GM23338 (cell line): ENCODE data around the gene RNU1-3. TPM values are rescaled to one million over a fixed set of nuclear protein-coding genes. Genes with fewer than 3 reads are reported as not detected.
A peak's percentile ranks its signal among the peaks of the same experiment; 100 is the strongest.
"Not testable (repeated sequence)": the region's sequence is repeated elsewhere in the genome, so short reads cannot be mapped to it uniquely, and the experiment has no call there.

Source experiments
- ATAC-seq: fragments of 200-7000 bp; cut with Tn5 transposase; 3 replicates; pipeline ENCODE4 v1.9.1; 2020
- DNase-seq: peaks from one replicate; pipeline ENCODE4 v3.0.0-alpha.2; 2015; ENCODE audit warnings: low spot score
- H2AFZ ChIP-seq: fragments of 200-600 bp; sonication (generic); 2 replicates; pipeline ENCODE4 v1.8.0; 2016; ENCODE audit warnings: antibody characterized with exemption, mild to moderate bottlenecking, moderate library complexity
- H3F3A ChIP-seq: fragments of 200-600 bp; sonication (generic); replicated peaks from 2 replicates; pipeline ENCODE4 v1.8.0; 2017; ENCODE audit warnings: antibody characterized with exemption, mixed run types, low read depth
- H3K27ac ChIP-seq: fragments of 200-600 bp; sonication (generic); 2 replicates; pipeline ENCODE4 v1.6.1; 2016; ENCODE audit warnings: low read depth
- H3K27me3 ChIP-seq: fragments of 200-600 bp; sonication (generic); 2 replicates; pipeline ENCODE4 v1.8.0; 2016; ENCODE audit warnings: mild to moderate bottlenecking, mixed run types, moderate library complexity; ENCODE audit not compliant: insufficient read depth
- H3K36me3 ChIP-seq: fragments of 200-600 bp; sonication (generic); 2 replicates; pipeline ENCODE4 v1.8.0; 2016; ENCODE audit warnings: mild to moderate bottlenecking; ENCODE audit not compliant: insufficient read depth
- H3K4me1 ChIP-seq: fragments of 200-600 bp; sonication (generic); 2 replicates; pipeline ENCODE4 v1.8.0; 2016; ENCODE audit warnings: mild to moderate bottlenecking, moderate library complexity; ENCODE audit not compliant: insufficient read depth
- H3K4me2 ChIP-seq: fragments of 200-600 bp; sonication (generic); 2 replicates; pipeline ENCODE4 v1.7.1; 2017; ENCODE audit warnings: mixed run types
- H3K4me3 ChIP-seq: fragments of 200-600 bp; sonication (generic); 2 replicates; pipeline ENCODE4 v1.6.1; 2016; ENCODE audit warnings: mixed run types
- H3K79me2 ChIP-seq: fragments of 200-600 bp; sonication (generic); replicated peaks from 2 replicates; pipeline ENCODE4 v1.8.0; 2017; ENCODE audit warnings: mild to moderate bottlenecking; ENCODE audit not compliant: insufficient read depth
- H3K9me2 ChIP-seq: fragments of 200-600 bp; sonication (generic); 2 replicates; pipeline ENCODE4 v1.8.0; 2017; ENCODE audit not compliant: insufficient read depth
- H4K20me1 ChIP-seq: fragments of 200-600 bp; sonication (generic); replicated peaks from 2 replicates; pipeline ENCODE4 v1.8.0; 2017; ENCODE audit warnings: mild to moderate bottlenecking; ENCODE audit not compliant: insufficient read depth
- H3K27ac Mint-ChIP-seq: 2 replicates; pipeline ENCODE4 v1.8.0; 2020; ENCODE audit warnings: inconsistent platforms, mild to moderate bottlenecking, moderate library complexity, mixed read lengths
- H3K27me3 Mint-ChIP-seq: 3 replicates; pipeline ENCODE4 v1.8.0; 2022; ENCODE audit warnings: low read depth, mild to moderate bottlenecking, moderate library complexity, mixed read lengths, inconsistent platforms; ENCODE audit not compliant: insufficient read depth, poor library complexity
- H3K36me3 Mint-ChIP-seq: 3 replicates; pipeline ENCODE4 v1.8.0; 2021; ENCODE audit warnings: low read depth, mild to moderate bottlenecking, inconsistent platforms, moderate library complexity, mixed read lengths
- H3K4me1 Mint-ChIP-seq: 3 replicates; pipeline ENCODE4 v1.8.0; 2020; ENCODE audit warnings: mild to moderate bottlenecking, inconsistent platforms, mixed read lengths
- H3K4me3 Mint-ChIP-seq: 3 replicates; pipeline ENCODE4 v1.8.0; 2021; ENCODE audit warnings: moderate library complexity, mild to moderate bottlenecking, inconsistent platforms, mixed read lengths
- H3K9me3 Mint-ChIP-seq: 3 replicates; pipeline ENCODE4 v1.8.0; 2020; ENCODE audit warnings: moderate library complexity, mild to moderate bottlenecking, inconsistent platforms, mixed read lengths
- EZH2 ChIP-seq: fragments of 200-600 bp; sonication (generic); IDR thresholded peaks from one replicate; pipeline ENCODE4 v1.8.0; 2017; ENCODE audit warnings: antibody characterized with exemption, mild to moderate bottlenecking, low read depth; ENCODE audit not compliant: unreplicated experiment
- polyA plus RNA-seq: library from polyadenylated mRNA; unstranded; fragments of >200 nt; fragmentation: Nextera tagmentation; extraction: Ambion mirVana; gene quantifications from 2 replicates; pipeline ENCODE4 v1.2.1, GENCODE V29; 2016
- total RNA-seq: library from RNA; depleted of rRNA; stranded (reverse); fragments of >200 nt; shearing (Covaris generic); gene quantifications from 2 replicates; pipeline ENCODE4 v1.2.3, GENCODE V29; 2014
- TF ChIP-seq, protein P1 (sequence below), 2 experiments: fragments of 200-600 bp in 1 of 2; sonication (generic) in 1 of 2; conservative IDR thresholded peaks; 2 replicates each; pipeline versions ENCODE4 v1.5.1 to v1.6.1; 2016 to 2017; ENCODE audit warnings: antibody characterized with exemption in 2 of 2, low read depth in 2 of 2, mild to moderate bottlenecking in 2 of 2, moderate library complexity in 1 of 2

RNU1-3 gene
- total and polyA plus RNA-seq, 2 experiments from 2014 or later, result not detected

DNA sequence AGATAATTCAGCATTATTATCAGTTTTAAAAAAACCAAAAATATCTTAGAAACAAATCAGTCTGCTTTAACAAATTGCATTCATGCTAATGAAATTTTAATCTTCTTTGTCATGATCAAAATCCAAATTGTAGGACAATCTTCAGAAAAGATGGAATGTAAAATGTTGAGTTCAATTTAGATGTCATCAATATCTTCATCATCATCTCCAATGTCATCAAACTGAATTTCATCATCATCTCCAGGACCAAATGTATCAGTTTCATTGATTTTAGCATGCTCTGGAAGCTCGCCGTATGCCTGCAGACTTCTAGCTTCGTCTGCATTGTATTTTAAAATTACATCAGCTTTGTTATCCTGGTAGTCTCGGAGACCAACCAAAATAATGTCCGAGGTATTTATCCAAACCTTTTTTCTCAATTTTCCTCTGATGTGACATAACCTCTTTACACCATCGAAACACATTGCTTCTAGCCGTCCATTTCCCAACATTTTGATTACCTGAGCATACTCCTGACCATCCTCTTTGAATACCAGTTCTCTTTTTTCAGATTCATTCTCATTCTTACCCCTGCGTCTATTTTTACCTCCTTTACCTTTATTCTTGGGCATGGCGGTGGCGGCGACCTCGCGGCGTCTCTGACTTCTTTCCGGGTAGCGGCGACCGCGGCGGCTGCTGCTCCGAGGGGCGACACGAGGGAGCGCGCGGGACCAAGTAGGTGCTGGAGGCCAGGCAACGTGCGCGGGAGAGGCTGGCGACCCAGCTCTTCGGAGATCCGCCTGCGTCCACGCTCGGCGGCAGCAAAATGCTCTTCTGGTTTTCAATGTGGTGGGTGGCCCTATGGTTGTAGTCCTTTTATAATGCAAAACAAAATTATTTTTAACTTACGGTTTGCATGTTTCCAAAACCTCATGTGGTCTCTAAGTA lies 19.0 kb upstream of the RNU1-3 start:
- peak overlapping the region; percentile 4; the same call in 1 of the 2 replicates for H2AFZ ChIP-seq
- not testable (repeated sequence) for H3K9me2 ChIP-seq, H3F3A ChIP-seq, H4K20me1 ChIP-seq, H3K36me3 ChIP-seq, H3K27ac ChIP-seq, H3K9me3 Mint-ChIP-seq, H3K36me3 Mint-ChIP-seq, H3K27ac Mint-ChIP-seq, H3K4me1 Mint-ChIP-seq, H3K79me2 ChIP-seq, H3K4me1 ChIP-seq
- H3K4me3 ChIP-seq, result peak overlapping the region; percentile 42
- peaks cover 25% of the 10 kb centered on the region for H3K27me3 ChIP-seq
- peak overlapping the region; percentile 58 for H3K4me2 ChIP-seq
- Mint-ChIP-seq H3K27me3 (peaks cover 12% of the 10 kb centered on the region), H3K4me3 (peak overlapping the region; percentile 63)
- DNase-seq, result peak; percentile 56
- peak; percentile 65 for TF ChIP-seq EZH2
- peak; percentile 83 for ATAC-seq

DNA sequence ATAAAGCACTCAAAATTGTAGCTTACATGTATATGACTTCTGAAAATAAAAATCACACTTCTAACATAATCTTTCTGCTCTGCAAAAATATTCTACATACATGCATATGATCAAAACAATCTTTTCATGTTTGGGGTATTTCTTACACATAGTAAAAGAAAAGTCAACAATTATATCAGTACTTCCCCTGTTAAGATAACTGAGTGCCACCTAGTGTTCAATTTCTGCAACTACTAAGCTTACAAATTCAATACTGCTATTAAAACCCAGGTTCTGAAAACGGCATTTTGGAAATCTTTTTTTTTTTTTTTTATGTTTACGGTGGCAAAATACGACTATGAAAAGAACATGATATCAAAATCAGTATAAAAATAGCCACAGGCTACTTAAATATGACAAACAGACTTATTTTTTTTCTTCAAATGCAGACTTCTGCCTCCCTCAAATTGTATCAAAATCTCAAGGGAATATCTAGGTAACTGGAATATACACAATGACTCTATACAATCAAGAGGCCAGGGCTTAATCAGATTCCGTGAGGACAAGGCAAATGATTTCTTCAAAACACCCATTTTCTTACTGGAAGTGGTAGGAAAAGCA lies 18.1 kb upstream of the RNU1-3 start:
- peaks cover 26% of the 10 kb centered on the region for H3K27me3 ChIP-seq
- not testable (repeated sequence) for H4K20me1 ChIP-seq, H3K36me3 Mint-ChIP-seq, H3K4me1 ChIP-seq, H3K9me2 ChIP-seq, H3K79me2 ChIP-seq, H2AFZ ChIP-seq, H3K9me3 Mint-ChIP-seq, H3K27ac Mint-ChIP-seq, H3K4me2 ChIP-seq, H3K27ac ChIP-seq, H3K4me3 ChIP-seq, H3K36me3 ChIP-seq, DNase-seq, H3F3A ChIP-seq, H3K4me3 Mint-ChIP-seq
- Mint-ChIP-seq H3K4me1 (peaks cover 11% of the 10 kb centered on the region), H3K27me3 (peaks cover 17% of the 10 kb centered on the region)
- TF ChIP-seq, protein P1, sequence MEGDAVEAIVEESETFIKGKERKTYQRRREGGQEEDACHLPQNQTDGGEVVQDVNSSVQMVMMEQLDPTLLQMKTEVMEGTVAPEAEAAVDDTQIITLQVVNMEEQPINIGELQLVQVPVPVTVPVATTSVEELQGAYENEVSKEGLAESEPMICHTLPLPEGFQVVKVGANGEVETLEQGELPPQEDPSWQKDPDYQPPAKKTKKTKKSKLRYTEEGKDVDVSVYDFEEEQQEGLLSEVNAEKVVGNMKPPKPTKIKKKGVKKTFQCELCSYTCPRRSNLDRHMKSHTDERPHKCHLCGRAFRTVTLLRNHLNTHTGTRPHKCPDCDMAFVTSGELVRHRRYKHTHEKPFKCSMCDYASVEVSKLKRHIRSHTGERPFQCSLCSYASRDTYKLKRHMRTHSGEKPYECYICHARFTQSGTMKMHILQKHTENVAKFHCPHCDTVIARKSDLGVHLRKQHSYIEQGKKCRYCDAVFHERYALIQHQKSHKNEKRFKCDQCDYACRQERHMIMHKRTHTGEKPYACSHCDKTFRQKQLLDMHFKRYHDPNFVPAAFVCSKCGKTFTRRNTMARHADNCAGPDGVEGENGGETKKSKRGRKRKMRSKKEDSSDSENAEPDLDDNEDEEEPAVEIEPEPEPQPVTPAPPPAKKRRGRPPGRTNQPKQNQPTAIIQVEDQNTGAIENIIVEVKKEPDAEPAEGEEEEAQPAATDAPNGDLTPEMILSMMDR (conservative IDR thresholded peaks at IDR 0.05; ENCODE audit: low read depth in 2 of 2), result peak in 1 of 2 experiments; percentile 22; a peak in 2 of 4 replicates
- peak; percentile 11; the same call in 1 of the 3 replicates for ATAC-seq

DNA sequence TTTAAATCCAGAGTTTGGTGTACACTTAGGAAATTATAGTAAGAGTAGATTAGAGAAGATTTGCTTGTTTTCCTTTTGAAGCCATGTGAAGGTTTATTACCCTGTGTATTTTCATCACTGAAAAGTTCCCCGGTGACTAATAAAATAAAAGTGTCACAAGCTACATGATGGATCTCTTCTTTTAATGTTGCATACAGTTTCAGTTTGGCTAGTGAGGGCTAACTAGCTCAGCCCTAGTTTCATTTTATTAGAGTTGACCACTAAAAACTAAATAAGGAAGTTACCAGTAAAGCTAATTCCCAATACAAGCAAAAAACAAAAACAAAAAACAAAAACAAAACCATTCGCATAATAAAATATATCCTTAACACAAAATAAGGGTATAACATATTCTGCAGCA lies 17.4 kb upstream of the RNU1-3 start:
- not testable (repeated sequence) for H3K27ac ChIP-seq, H4K20me1 ChIP-seq, H3K9me3 Mint-ChIP-seq, H3K4me2 ChIP-seq, DNase-seq, H2AFZ ChIP-seq, H3K36me3 Mint-ChIP-seq, H3K9me2 ChIP-seq, H3K4me1 ChIP-seq, H3F3A ChIP-seq, H3K79me2 ChIP-seq, H3K36me3 ChIP-seq, ATAC-seq, H3K4me3 ChIP-seq, H3K27ac Mint-ChIP-seq, H3K4me3 Mint-ChIP-seq
- Mint-ChIP-seq H3K27me3 (peaks cover 18% of the 10 kb centered on the region), H3K4me1 (peaks cover 16% of the 10 kb centered on the region)
- peaks cover 33% of the 10 kb centered on the region for H3K27me3 ChIP-seq

DNA sequence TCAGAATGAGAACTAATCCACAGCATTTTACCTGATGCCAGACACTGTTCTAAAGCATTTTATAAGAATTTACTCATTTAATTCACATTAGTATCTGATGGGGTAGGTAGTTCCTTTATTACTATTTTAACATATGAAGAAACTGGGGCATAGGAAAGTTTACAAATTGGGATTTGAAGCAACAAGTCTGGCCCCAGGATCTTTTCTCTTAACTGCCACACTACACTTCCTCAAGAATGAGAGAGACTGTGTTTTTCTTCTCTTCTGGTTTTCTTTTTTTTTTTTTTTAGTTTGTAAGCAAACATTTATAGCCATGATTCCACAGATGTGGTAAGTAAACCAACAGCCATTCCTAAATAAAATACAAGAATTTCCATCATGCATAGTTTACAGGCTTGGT lies 16.1 kb upstream of the RNU1-3 start:
- H3K9me3 Mint-ChIP-seq, H3K4me2 ChIP-seq, H4K20me1 ChIP-seq, H3K36me3 Mint-ChIP-seq, H3F3A ChIP-seq, DNase-seq, H3K4me3 Mint-ChIP-seq, H3K4me1 ChIP-seq, H3K9me2 ChIP-seq, ATAC-seq, H2AFZ ChIP-seq, H3K79me2 ChIP-seq, H3K27ac Mint-ChIP-seq, H3K4me3 ChIP-seq, H3K27ac ChIP-seq, H3K36me3 ChIP-seq: not testable (repeated sequence)
- Mint-ChIP-seq H3K4me1 (peaks cover 22% of the 10 kb centered on the region), H3K27me3 (peaks cover 24% of the 10 kb centered on the region)
- peaks cover 31% of the 10 kb centered on the region for H3K27me3 ChIP-seq

DNA sequence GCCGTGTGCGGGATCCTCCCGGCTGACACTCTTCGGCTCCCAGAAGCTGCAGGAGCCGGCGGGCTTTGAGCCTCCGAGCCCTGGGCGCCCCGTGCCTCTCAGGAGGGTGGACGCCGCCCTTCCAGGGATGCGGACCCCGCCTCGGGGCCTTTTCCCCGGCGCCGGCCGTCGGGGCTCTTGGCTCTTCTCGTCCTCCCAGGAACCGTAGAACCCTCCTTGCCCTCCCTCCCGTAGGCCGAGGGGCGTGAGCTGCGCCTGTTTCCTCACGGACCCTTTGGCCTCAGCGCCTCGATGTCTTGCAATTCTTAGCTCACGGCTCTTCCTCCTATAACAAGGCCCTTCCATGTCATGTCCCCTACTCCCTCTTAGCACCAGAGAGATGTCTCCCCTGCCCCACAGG lies 13.6 kb upstream of the RNU1-3 start:
- DNase-seq (peak; percentile 76), ATAC-seq (peak; percentile 79)
- not testable (repeated sequence) for H4K20me1 ChIP-seq, H3K9me3 Mint-ChIP-seq, H3F3A ChIP-seq, H3K9me2 ChIP-seq, H3K36me3 Mint-ChIP-seq, H3K27ac ChIP-seq, H3K4me1 ChIP-seq, H2AFZ ChIP-seq, H3K27me3 ChIP-seq, H3K27ac Mint-ChIP-seq, H3K36me3 ChIP-seq, H3K79me2 ChIP-seq
- peak overlapping the region; percentile 74; the same call in 1 of the 2 replicates for H3K4me2 ChIP-seq
- Mint-ChIP-seq H3K4me3 (peak overlapping the region; percentile 88), H3K4me1 (peaks cover 22% of the 10 kb centered on the region), H3K27me3 (peaks cover 18% of the 10 kb centered on the region)
- peak overlapping the region; percentile 54 for H3K4me3 ChIP-seq
